MCF 10A (cell line): Measurements from ENCODE around the gene HHIPL1. TPM values are rescaled to one million over a fixed set of nuclear protein-coding genes. Genes with fewer than 3 reads are reported as not detected.

Experiments
- BruUV-seq: library from RNA; stranded (reverse); fragments of 400-500 nt; replicated peaks from 2 replicates; lab custom pipeline; 2021; lab: Mats Ljungman, UMichigan
- CTCF ChIA-PET: fragments of 300-600 bp; sonication (Branson Sonifier 250); formaldehyde crosslinking; extraction: SDS; loops from one replicate; lab custom pipeline; 2021; ENCODE audit warnings: antibody characterized with exemption, inconsistent platforms; lab: Yijun Ruan, JAX
- POLR2A ChIA-PET: fragments of 300-600, 350-650 bp; sonication (Branson Sonifier 250); formaldehyde crosslinking; extraction: SDS; loops from one replicate; lab custom pipeline; 2020; ENCODE audit warnings: antibody characterized with exemption, inconsistent platforms; lab: Yijun Ruan, JAX
- DNase-seq: peaks from one replicate; pipeline ENCODE4 v3.0.0-alpha.2; 2018; ENCODE audit not compliant: unreplicated experiment
- H3K27ac Mint-ChIP-seq: one replicate; pipeline ENCODE4 v1.8.0; 2022; ENCODE audit warnings: mild to moderate bottlenecking, low read depth, mixed read lengths; ENCODE audit not compliant: unreplicated experiment
- H3K27me3 Mint-ChIP-seq: one replicate; pipeline ENCODE4 v1.8.0; 2022; ENCODE audit warnings: mixed read lengths; ENCODE audit not compliant: insufficient read depth, unreplicated experiment
- H3K36me3 Mint-ChIP-seq: one replicate; pipeline ENCODE4 v1.8.0; 2022; ENCODE audit warnings: mild to moderate bottlenecking, moderate library complexity, mixed read lengths; ENCODE audit not compliant: insufficient read depth, unreplicated experiment
- H3K4me1 Mint-ChIP-seq: one replicate; pipeline ENCODE4 v1.8.0; 2022; ENCODE audit warnings: mixed read lengths; ENCODE audit not compliant: insufficient read depth, unreplicated experiment
- H3K4me3 Mint-ChIP-seq: one replicate; pipeline ENCODE4 v1.8.0; 2022; ENCODE audit warnings: mild to moderate bottlenecking, moderate library complexity, mixed read lengths; ENCODE audit not compliant: unreplicated experiment
- H3K9me3 Mint-ChIP-seq: one replicate; pipeline ENCODE4 v1.8.0; 2022; ENCODE audit warnings: mixed read lengths; ENCODE audit not compliant: unreplicated experiment
- CTCF ChIP-seq: fragments of 200-600 bp; IDR thresholded peaks from one replicate; pipeline ENCODE4 v1.8.0; 2022; ENCODE audit warnings: antibody characterized with exemption, mild to moderate bottlenecking; ENCODE audit not compliant: unreplicated experiment
- intact Hi-C: fragments of 100-400 bp; cut with micrococcal nuclease; formaldehyde crosslinking; loops from 2 replicates; pipeline ENCODE4 v1.14.1; 2022
- total RNA-seq: library from RNA; stranded (reverse); gene quantifications from 2 replicates; pipeline ENCODE4 v1.2.3, GENCODE V29; 2022

The HHIPL1 gene
- total RNA-seq, 1 experiment from 2014 or later: not detected

GRCh38 chr14:99670361-99671234 is 25.7 kb downstream of the HHIPL1 start:
- BruUV-seq: no TSS peak
- ChIA-PET CTCF (interaction anchor here (1.0 to 1.3 kb wide), 3 partner anchors 11 to 60 kb away, joined by 3 to 5 read pairs (median 4); no protein-coding TSS in a partner anchor), POLR2A (no interaction called here)
- H3K9me3 Mint-ChIP-seq: no peaks in the 10 kb centered on the region
- H3K27me3 Mint-ChIP-seq: no peaks in the 10 kb centered on the region
- TF ChIP-seq CTCF: no peak
- no peak for DNase-seq
- no peak overlapping the region for H3K27ac Mint-ChIP-seq
- no peak overlapping the region for H3K4me3 Mint-ChIP-seq
- intact Hi-C loops: no loop called here
- H3K4me1 Mint-ChIP-seq: peaks cover 10% of the 10 kb centered on the region
- H3K36me3 Mint-ChIP-seq: no peaks in the 10 kb centered on the region

- no peak overlapping the region for H3K4me3 Mint-ChIP-seq
- TF ChIP-seq CTCF: no peak
- H3K27ac Mint-ChIP-seq: no peak overlapping the region
- H3K4me1 Mint-ChIP-seq: peaks cover 10% of the 10 kb centered on the region
- intact Hi-C loops: no loop called here
- no peaks in the 10 kb centered on the region for H3K9me3 Mint-ChIP-seq
- DNase-seq: no peak
- no TSS peak for BruUV-seq
- no peaks in the 10 kb centered on the region for H3K27me3 Mint-ChIP-seq
- ChIA-PET POLR2A (no interaction called here), CTCF (interaction anchor here (0.5 to 1.3 kb wide), 3 partner anchors 10 to 151 kb away, joined by 3 to 5 read pairs (median 3); no protein-coding TSS in a partner anchor)
- no peaks in the 10 kb centered on the region for H3K36me3 Mint-ChIP-seq
Observed at GRCh38 chr14:99671235-99672224, 26.6 kb downstream of the HHIPL1 start.

GRCh38 chr14:99672506-99673304 is 27.8 kb downstream of the HHIPL1 start:
- no peaks in the 10 kb centered on the region for H3K27me3 Mint-ChIP-seq
- H3K36me3 Mint-ChIP-seq: no peaks in the 10 kb centered on the region
- BruUV-seq: no TSS peak
- ChIA-PET CTCF (interaction anchor here (0.5 kb wide), 1 partner anchor 42 kb away, joined by 3 read pairs; no protein-coding TSS in a partner anchor), POLR2A (interaction anchor here (0.6 kb wide), 1 partner anchor 219 kb away, joined by 3 read pairs; no protein-coding TSS in a partner anchor)
- no peak for DNase-seq
- no peak for TF ChIP-seq CTCF
- no peak overlapping the region for H3K4me3 Mint-ChIP-seq
- H3K27ac Mint-ChIP-seq: no peak overlapping the region
- no peaks in the 10 kb centered on the region for H3K9me3 Mint-ChIP-seq
- intact Hi-C loops: no loop called here
- peaks cover 16% of the 10 kb centered on the region for H3K4me1 Mint-ChIP-seq
